Right atrium auricular region (tissue), 2 donors: ENCODE data around the gene THRB. TPM values are rescaled to one million over a fixed set of nuclear protein-coding genes. Genes with fewer than 3 reads are reported as not detected.

Source experiments
- DNase-seq: peaks from one replicate; pipeline ENCODE4 v3.0.0-alpha.2; 2019; ENCODE audit warnings: low spot score
- H3K27ac ChIP-seq, 2 donors: fragments of 200-600 bp; sonication (generic); 1 replicate in 1 of 2; 2 replicates in 1 of 2; pipeline ENCODE4 v1.5.1; 2016 to 2019
- H3K27me3 ChIP-seq, 2 donors: fragments of 200-600 bp; sonication (generic); one replicate each; pipeline versions ENCODE4 v1.5.1 to v1.6.0; 2017 to 2019
- H3K36me3 ChIP-seq: fragments of 200-600 bp; sonication (generic); one replicate; pipeline ENCODE4 v1.5.1; 2016
- H3K4me1 ChIP-seq, 2 donors: fragments of 200-600 bp; sonication (generic); one replicate each; pipeline versions ENCODE4 v1.5.1 to v1.6.0; 2017 to 2019
- H3K4me3 ChIP-seq, 2 donors: fragments of 200-600 bp; sonication (generic); 1 replicate in 1 of 2; 2 replicates in 1 of 2; pipeline ENCODE4 v1.5.1; 2017 to 2019; ENCODE audit warnings: mild to moderate bottlenecking in 1 of 2, moderate library complexity in 1 of 2
- H3K9me3 ChIP-seq, 2 donors: fragments of 200-600 bp; sonication (generic); one replicate each; pipeline ENCODE4 v1.5.1; 2019
- total RNA-seq, 2 donors: library from RNA; depleted of rRNA; stranded (reverse); fragments of >200 nt; gene quantifications; one replicate each; pipeline ENCODE4 v1.1.0, GENCODE V29; 2016
- TF ChIP-seq, protein P1 (sequence below), 2 donors: fragments of 200-600 bp; sonication (generic); IDR thresholded peaks; one replicate each; pipeline ENCODE4 v1.5.1; 2019; ENCODE audit warnings: antibody characterized with exemption in 2 of 2

THRB gene
- total RNA-seq, 2 donors from 2014 or later, result 4.2 to 7.0 TPM

DNA sequence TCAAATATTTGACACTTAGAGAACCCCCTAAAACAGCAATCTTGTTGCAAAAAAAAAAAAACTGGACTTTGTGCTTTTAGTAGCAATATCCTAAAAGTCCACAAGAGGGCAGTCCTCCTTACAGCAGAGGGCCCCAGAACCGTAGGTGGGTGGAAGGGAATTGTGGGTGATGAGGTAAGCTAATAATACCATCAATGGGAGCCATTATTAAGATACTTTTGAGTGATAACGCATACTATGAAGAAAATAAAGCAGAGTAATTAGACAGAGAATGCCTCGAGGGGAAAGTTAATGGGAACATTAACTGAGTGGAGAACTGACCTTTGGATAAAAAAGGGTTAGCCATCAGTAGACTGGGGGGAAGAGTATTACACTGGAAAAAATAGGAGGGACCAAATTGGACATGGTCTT is 229.9 kb downstream of the THRB start:
- Histone ChIP-seq H3K9me3 (no peaks in the 10 kb centered on the region), H3K27ac (no peak overlapping the region), H3K36me3 (no peaks in the 10 kb centered on the region), H3K27me3 (no peaks in the 10 kb centered on the region), H3K4me1 (no peaks in the 10 kb centered on the region), H3K4me3 (no peak overlapping the region)
- no peak for DNase-seq
- TF ChIP-seq, protein P1, sequence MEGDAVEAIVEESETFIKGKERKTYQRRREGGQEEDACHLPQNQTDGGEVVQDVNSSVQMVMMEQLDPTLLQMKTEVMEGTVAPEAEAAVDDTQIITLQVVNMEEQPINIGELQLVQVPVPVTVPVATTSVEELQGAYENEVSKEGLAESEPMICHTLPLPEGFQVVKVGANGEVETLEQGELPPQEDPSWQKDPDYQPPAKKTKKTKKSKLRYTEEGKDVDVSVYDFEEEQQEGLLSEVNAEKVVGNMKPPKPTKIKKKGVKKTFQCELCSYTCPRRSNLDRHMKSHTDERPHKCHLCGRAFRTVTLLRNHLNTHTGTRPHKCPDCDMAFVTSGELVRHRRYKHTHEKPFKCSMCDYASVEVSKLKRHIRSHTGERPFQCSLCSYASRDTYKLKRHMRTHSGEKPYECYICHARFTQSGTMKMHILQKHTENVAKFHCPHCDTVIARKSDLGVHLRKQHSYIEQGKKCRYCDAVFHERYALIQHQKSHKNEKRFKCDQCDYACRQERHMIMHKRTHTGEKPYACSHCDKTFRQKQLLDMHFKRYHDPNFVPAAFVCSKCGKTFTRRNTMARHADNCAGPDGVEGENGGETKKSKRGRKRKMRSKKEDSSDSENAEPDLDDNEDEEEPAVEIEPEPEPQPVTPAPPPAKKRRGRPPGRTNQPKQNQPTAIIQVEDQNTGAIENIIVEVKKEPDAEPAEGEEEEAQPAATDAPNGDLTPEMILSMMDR (IDR thresholded peaks at IDR 0.05), result peak; percentile 59 to 80

DNA sequence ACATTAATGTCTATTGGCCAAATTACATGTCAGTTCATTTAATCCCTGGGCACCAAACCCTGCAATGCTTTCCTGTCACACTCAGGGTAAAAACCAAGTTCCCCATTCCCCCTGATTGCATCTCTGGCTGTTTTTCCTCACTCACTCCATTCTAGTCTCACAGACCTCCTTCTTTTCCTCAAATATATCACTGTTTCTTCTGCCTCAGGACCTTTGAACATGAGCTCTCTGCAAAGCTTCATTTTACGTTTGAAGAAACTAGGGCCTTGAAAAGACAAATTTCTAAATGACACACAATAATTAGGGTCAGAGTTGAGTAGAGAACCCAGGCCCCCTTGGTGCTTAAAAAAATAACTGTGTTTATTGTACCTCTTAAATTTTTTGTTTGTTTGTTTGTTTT is 230.6 kb downstream of the THRB start:
- no peak overlapping the region for H3K27ac ChIP-seq
- no peaks in the 10 kb centered on the region for H3K36me3 ChIP-seq
- no peaks in the 10 kb centered on the region for H3K27me3 ChIP-seq
- TF ChIP-seq, protein P1 (IDR thresholded peaks at IDR 0.05), result no peak
- peaks cover 0 to 4% of the 10 kb centered on the region in 2 donors for H3K4me1 ChIP-seq
- H3K9me3 ChIP-seq, result no peaks in the 10 kb centered on the region
- no peak for DNase-seq
- H3K4me3 ChIP-seq, result no peak overlapping the region

DNA sequence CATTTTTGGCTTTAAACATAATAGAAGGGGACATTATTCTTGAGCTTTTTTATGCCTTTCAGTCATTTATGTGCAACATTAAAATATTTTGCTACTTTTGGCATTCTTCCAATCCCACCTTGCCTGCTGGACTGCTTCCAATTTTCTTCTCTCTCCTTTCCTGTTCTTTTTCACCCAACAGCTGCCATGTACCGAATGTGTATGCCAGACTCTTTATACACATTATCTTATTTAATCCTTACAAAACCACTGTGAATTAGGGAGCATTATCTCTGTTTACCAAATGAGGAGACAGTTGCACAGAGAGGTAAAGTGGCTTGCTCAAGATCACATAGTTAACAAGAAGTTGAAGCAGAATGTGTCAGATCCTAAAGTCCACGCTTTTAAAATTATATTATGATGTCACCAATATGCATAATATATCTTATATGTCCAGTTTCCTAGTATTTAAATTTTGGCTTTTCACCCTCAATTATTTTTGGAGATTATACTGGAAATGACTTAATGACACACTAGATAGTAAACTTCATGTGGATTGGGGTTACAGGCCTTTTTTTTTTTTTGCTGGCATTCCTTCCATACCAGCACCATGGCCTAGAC is 231.5 kb downstream of the THRB start:
- Histone ChIP-seq H3K27me3 (no peaks in the 10 kb centered on the region), H3K9me3 (no peaks in the 10 kb centered on the region), H3K27ac (no peak overlapping the region), H3K4me3 (no peak overlapping the region), H3K4me1 (peaks cover 0 to 9% of the 10 kb centered on the region in 2 donors), H3K36me3 (no peaks in the 10 kb centered on the region)
- TF ChIP-seq, protein P1 (IDR thresholded peaks at IDR 0.05), result no peak
- DNase-seq, result no peak

DNA sequence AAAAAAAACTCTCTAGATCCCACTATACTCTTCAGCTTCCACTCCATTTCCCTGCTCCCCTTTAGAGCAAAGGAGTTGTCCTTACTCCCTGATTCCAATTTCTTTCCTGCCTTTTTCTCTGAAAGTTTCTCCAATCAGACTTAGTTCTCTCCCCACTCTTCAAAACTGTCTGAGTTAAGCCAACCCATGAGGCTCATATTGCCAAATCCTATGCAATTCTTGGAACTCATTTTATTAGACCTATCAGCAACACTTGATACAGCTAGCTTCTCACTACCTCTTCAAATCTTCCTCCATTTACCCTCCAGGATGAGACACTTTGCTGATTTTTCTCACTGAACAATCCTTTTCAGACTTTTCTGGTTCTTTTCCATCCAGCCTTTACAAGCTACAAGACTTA is 233.1 kb downstream of the THRB start:
- Histone ChIP-seq H3K4me3 (no peak overlapping the region), H3K4me1 (peaks cover 0 to 9% of the 10 kb centered on the region in 2 donors), H3K27ac (no peak overlapping the region), H3K36me3 (no peaks in the 10 kb centered on the region), H3K27me3 (no peaks in the 10 kb centered on the region), H3K9me3 (no peaks in the 10 kb centered on the region)
- TF ChIP-seq, protein P1 (IDR thresholded peaks at IDR 0.05), result no peak
- DNase-seq, result no peak

DNA sequence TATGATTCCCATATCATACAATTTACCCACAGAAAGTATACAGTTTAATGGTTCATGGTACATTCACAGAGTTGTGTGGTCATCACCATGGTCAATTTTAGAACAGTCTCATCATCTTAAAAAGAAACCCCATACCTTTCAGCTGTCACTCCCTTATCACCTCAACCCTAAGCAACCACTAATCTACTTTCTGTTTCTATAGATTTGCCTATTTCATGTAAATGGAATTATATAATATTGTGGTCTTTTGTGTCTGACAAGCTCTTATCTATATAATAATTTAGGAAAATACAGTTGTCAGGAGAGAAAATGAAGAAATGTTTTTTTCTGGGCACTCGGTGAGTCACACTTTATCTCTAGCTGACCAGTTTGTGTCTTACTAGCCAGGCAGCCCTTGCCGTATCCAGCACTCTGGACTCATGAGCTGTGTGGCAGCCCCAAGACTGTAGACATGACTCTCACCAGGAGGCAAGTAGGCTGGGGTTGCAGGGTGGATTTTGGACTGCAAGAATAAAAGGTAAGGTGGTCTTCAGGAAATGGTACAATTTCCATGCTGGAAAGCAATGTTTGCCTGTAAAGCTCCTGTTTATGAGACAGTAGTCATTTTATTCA is 234.6 kb downstream of the THRB start:
- no peak overlapping the region for H3K4me3 ChIP-seq
- TF ChIP-seq, protein P1 (IDR thresholded peaks at IDR 0.05), result no peak
- no peaks in the 10 kb centered on the region for H3K36me3 ChIP-seq
- no peaks in the 10 kb centered on the region for H3K27me3 ChIP-seq
- H3K27ac ChIP-seq, result no peak overlapping the region
- no peaks in the 10 kb centered on the region for H3K9me3 ChIP-seq
- H3K4me1 ChIP-seq, result peaks cover 0 to 9% of the 10 kb centered on the region in 2 donors
- no peak for DNase-seq
